ENCODE results near the gene CLCA1.

- TF ChIP-seq CTCF (IDR thresholded peaks at IDR 0.05 in 2 of 3, conservative IDR thresholded peaks at IDR 0.05 in 1 of 3; ENCODE audit: control insufficient read depth in 2 of 3, extremely low read depth in 1 of 3, insufficient read depth in 1 of 3, low read depth in 3 of 3, low read length in 3 of 3): no peak
- TF ChIP-seq RAD21 (IDR thresholded peaks at IDR 0.05; ENCODE audit: insufficient read depth, low read depth, low read length): no peak
- TF ChIP-seq CUX1 (IDR thresholded peaks at IDR 0.05; ENCODE audit: insufficient replicate concordance, low read depth, low read length): no peak
- TF ChIP-seq POLR2A (IDR thresholded peaks at IDR 0.05; ENCODE audit: low read depth, low read length): no peak
- TF ChIP-seq RCOR1 (conservative IDR thresholded peaks at IDR 0.05; ENCODE audit: low read depth, low read length): no peak
- TF ChIP-seq EP300 (IDR thresholded peaks at IDR 0.05; ENCODE audit: borderline replicate concordance in 1 of 2, control insufficient read depth in 1 of 2, low read depth in 2 of 2, low read length in 2 of 2): no peak
Measured at GRCh38 chr1:86450847-86451246, 17.9 kb upstream of the CLCA1 start.

All from GM12878 (cell line).